Smooth muscle cell of the brain vasculature (primary cell): ENCODE measurements around the gene MOBP.

Experiments used
- DNase-seq: peaks from one replicate; pipeline ENCODE4 v3.0.0-alpha.2; 2012; ENCODE audit warnings: low read depth, low spot score

The MOBP gene

GRCh38 chr3:39497753-39498152 is 30.3 kb downstream of the MOBP start:
- no peak for DNase-seq

DNA sequence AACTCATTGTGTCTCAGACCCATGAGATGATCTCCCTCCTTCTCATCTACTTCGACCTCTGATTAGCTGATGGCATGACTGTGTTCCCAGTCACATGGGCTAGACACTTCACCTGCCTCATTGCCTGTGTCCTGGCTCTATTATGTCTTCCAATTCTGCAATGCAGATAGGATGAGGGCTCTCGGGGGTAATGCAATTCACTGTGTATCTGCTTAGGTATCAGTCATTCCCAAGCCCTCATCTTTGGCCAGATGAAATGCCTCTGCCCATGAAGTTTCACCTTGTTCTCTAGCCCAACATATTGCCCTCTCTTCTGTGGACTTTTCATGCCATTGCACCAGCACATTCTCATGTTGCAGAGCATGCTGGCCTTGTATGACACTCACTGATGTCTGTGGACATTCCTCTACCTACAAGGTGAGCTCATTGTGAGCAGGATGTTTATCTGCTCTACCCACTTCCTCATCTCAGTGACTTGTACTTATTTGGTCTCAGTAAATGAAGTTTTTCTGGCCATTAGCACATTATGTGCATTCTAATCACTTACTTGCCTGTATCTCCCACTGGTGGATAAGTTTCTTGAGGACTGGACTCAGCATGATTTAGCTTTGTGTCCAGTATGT is 32.3 kb downstream of the MOBP start:
- DNase-seq, result no peak

GRCh38 chr3:39501059-39501458 is 33.6 kb downstream of the MOBP start:
- DNase-seq, result no peak

DNA sequence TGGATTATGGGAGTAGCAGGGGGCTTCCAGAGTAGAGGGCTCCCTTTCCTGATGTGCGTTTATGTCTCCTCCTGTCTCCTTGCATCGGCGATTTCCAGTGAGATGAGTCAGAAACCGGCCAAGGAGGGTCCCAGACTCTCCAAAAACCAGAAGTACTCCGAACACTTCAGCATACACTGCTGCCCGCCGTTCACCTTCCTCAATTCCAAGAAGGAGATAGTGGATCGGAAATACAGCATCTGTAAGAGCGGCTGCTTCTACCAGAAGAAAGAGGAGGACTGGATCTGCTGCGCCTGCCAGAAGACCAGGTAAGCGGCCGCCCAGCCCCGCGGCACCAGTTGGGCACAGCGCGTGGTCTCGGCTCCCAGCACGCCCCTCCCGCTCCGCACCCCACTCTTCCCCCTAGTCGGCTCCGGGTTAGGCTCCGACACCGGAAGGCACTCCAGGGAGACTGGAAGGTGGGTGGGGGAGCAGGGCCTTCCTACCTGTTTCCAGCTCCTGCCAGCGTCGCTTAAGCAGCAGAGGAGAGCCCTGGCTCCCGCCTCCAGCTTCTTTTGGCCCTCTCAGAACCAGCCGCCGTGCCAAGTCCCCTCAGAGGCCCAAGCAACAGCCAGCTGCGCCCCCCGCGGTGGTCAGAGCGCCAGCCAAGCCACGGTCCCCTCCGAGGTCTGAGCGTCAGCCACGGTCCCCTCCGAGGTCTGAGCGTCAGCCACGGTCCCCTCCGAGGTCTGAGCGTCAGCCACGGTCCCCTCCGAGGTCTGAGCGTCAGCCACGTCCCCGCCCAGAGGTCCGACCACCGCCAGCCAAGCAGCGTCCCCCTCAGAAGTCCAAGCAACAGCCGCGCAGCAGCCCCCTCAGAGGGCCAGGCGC is 34.7 kb downstream of the MOBP start:
- no peak for DNase-seq

- DNase-seq, result no peak
These were observed 35.3 kb downstream of the MOBP start for GRCh38 chr3:39502838-39503145.

DNA sequence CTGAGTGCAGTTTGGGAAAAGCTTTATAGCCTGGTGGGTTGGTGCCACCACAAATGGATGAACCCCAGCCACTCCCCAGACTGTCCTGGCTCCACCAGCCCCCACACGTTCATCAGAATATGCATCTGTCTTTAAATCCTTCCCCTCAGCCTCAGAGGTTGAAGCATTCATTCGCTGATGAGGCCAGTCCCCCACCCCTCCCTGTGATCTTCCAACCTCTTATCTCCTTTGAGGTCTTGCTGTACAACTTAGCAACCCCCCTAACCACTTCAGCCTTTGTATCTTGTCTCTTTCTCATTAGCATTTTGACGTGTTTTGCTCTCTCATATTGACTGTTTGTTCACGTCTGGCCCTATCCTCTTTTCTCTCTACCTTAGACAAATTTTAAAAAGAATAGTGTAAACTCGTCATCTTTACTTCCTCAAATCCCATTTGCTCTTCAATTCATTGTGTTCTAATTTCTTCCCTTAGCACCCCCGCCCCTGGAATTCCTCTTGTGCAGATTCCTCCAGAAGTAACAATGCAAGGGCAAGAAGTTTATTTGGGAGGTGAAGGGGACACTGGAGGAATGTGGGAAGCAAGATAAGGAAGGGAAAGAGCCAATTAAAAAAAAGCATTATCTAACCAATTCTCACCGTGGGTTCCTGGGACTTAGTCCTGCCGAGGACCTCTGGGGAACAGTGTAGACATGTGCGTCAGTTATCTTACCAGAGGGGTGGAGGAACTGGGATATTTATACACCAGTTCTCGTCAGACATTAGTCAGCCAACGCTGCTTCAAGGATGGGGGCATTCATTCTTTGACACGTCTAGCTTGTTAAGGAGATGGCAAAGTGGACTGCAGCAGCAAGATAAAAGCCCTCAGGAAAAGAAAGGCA is 38.6 kb downstream of the MOBP start:
- DNase-seq, result no peak

GRCh38 chr3:39506863-39507262 is 39.4 kb downstream of the MOBP start:
- no peak for DNase-seq

DNA sequence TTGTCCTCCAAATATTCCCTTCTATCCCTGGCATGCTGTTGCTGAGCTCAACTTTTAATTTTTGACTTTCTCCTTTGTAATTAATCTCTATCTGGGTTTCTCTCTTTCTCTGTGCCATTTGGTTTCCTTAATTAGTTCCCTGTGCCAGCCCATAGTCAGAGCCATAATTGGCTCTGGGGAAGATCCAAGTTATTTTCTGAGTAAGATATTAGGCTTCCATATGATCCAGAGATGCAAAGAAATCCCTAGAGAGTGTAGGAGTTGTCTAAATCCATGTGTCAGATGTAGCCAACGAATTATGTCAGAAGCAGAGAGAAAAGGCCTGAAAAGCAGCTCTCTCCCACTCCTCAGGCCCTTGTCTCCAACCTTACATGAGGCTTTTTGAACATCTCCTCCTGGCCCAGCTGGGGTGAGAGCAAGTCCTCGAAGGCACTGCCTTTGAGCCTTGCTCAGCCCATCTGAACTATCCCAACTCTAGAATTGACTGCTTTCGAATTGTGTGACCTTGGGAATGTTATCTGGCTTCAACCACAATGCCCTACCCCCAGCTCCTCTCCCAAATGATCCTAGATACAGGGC is 46.4 kb downstream of the MOBP start:
- no peak for DNase-seq

DNA sequence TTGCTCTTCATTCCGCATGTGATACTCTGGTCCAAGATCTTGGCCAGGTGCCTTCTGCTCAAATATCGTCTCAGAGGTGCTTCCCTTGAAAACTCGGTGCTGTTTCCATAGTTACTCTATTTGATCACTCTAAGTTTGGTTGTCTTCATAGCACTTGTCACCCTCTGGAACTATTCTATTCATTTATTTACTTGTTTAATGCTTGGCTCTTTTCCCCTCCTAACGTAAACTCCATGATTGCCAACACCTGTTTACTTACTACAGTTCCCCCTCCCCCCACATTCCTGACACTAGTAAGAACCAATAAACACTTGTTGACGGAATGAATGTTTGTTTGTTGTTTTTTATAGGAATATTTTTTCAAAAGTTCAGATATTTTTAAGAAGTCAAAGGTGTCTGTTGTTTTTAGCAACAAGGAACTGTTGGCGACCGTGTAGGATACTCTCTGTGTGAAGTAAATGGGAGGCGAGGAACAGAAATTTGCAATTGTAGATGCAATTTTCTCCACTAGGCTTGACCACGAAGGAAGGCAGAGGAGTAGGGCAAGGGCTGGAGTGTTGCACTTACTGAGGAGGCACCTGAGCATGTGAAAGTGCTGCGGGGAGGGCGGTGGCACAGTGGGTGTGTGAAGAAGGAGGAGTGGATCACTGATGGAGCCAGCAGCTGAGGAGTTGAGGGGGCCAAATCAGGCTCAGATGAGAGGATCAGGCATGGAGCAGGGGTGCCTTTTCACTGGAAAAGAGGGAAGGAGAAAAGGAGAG is 48.4 kb downstream of the MOBP start:
- DNase-seq, result no peak

DNA sequence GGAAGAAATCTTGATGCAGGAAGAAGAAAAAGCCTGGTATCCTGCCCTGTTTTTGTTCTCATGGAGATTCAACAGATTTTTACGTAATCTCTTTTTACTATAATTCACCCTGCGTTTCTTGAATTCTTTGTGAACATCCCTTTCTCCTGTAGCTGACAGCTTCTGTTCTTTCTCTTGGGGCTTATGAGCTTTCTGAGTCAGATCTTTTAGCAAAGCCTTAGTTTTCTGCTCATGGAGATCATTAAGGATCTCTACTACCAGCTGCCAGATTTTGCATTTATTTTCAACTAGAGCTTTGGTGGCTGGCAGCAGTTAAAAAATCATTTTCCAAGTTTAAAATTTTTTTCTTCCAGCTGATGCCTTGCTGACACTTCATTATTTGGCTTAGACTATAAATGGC is 51.6 kb downstream of the MOBP start:
- no peak for DNase-seq

DNA sequence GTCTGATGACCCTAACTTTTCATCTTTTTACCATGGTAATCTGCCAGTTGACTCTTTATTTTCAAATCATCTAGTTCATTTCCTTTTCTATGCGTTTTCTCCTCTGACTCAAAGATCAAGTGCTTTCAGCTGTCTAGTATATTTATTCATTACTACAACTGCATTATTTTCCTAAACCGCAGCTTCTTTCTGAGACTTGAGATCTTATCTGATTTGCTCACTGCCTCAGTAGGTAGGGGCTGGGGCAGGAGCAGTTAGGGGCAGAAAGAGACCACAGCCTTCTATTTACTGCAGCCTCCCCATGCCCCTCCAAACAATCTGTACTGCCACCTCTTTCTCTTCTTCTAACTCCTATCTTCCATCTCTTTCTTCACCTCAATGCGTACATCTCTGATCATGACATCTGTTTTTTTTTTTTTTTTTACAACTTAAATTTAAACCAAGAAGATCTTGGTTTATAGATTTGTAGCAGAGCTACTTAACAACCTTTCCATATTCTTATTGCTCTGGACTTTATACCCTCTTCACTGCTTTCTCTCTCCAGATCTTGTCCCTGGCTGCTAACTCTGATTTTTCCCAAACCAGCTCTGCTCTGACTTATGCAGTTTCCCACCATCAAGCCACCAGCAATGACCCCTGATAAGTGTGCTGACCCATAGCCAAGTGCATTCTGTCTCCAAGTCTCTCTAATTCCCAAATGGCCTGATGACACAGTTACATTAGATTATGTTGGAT is 52.2 kb downstream of the MOBP start:
- no peak for DNase-seq

GRCh38 chr3:39521456-39521855 is 54.0 kb downstream of the MOBP start:
- no peak for DNase-seq

DNA sequence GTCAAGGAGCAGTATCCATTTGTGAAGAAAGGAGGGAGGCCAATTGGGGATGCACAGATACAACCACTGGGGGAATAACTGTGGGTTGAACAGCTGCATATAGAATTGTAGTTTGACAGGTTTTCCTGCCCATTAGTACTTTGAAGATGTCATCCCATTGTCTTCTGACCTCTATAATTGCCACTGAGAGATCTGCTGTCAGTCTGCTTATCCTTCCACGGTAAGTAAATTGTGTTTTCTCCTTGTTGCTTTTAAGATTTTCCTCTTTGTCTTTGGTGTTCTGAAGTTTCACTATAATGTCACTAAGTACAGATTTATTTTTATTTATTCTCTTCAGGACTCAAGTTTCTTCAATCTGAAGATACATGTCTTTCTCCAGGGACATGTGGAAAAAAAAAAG is 56.6 kb downstream of the MOBP start:
- DNase-seq, result no peak

DNA sequence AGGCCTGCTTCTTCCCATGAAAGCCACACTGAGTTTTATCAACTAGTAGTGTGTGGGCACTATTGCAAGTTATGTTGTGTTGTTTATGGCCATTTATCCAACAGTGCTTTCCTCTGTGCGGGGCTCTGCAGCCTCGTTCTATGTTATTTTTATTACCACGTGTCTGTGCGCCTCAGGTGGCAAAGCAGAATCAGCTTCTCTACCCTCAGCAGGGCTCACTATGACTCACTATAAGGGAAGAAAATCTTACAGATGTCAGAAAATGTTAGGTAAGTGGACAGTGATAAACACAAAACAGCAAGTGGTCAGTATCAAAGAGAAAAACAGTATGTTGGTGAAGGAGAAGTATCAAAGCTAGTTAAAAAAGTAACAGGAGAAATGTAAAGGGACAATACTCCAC is 61.4 kb downstream of the MOBP start:
- peak; percentile 18 for DNase-seq

GRCh38 chr3:39529577-39529976 is 62.1 kb downstream of the MOBP start:
- DNase-seq, result no peak

GRCh38 chr3:39531066-39531465 is 63.6 kb downstream of the MOBP start:
- DNase-seq, result no peak

DNA sequence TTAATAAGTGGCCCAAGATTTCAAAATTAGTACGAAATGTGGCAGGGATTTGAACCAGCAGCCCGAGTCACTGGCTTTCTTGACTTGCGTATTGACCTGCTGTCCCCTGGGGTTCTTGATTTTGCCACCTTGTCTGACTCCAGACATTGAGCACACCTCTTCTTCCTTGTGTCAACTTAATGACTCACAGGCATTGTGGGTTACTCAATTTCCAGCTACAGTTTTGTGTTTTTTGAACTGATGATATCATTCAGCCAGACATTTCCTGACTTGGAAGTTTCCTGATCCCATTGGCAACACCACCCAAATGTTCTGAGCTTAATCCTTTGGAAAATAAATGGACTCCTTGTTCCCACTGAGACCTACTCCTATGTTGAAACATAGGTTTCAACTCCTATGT is 64.2 kb downstream of the MOBP start:
- no peak for DNase-seq

DNA sequence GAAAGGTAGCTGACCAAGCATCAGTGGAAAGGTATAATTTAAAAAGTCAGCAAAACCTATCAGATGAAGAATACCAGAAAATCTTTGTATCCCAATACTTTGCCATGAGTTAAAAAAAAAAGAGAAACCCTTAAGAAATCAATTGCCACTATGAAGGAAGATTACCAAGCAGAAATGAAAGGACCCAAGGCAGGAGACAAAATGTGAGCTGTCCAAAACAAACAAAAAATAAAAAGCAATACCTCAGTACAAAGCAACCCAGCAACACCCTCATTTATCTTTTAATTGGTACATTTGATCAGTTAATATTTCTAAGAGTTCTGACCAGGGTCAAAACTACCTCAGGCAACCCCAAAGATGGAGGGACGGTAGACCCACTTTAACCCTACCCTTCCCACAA is 65.3 kb downstream of the MOBP start:
- DNase-seq, result no peak

- DNase-seq, result no peak
These were observed 65.7 kb downstream of the MOBP start for GRCh38 chr3:39533226-39533625.

DNA sequence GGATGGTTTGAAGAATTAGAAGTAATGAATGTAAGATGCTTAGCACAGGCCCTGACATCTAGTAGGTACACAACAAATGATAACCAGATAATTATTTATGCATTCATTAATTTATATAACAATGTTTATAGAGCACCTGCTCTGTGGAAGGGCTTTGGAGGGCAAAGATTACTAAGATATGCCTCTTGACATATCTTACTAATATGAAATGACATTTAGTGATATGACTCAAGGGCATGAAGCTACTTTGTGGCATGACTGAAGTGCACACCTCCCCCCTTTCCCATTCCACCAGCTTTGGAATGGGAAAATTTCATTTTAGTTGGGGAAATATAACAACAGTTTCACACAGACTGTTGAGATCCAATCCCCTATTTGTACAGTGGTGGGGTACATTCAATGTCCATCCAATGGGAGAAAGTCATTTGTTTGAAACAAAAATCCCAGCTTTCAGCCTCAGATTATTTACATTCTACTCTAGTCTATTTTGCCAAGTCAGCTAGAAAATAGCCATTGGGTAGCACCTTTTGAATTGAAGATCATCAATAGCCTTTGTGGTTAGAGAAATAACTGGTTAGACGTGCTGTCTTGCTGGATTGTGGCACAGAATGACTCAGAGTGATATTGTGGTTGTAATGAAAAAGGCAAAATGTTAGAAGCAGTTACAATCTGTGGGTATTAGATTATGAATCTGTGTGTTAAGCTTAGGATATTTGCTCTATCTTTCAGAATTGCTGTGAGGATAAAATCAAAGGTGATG is 72.9 kb downstream of the MOBP start:
- DNase-seq, result no peak
